ENCODE results near the gene MAGEB16.

Gene MAGEB16

GRCh38 chrX:35819241-35819640 is 21.1 kb downstream of the MAGEB16 start:
- TF ChIP-seq, protein P1, sequence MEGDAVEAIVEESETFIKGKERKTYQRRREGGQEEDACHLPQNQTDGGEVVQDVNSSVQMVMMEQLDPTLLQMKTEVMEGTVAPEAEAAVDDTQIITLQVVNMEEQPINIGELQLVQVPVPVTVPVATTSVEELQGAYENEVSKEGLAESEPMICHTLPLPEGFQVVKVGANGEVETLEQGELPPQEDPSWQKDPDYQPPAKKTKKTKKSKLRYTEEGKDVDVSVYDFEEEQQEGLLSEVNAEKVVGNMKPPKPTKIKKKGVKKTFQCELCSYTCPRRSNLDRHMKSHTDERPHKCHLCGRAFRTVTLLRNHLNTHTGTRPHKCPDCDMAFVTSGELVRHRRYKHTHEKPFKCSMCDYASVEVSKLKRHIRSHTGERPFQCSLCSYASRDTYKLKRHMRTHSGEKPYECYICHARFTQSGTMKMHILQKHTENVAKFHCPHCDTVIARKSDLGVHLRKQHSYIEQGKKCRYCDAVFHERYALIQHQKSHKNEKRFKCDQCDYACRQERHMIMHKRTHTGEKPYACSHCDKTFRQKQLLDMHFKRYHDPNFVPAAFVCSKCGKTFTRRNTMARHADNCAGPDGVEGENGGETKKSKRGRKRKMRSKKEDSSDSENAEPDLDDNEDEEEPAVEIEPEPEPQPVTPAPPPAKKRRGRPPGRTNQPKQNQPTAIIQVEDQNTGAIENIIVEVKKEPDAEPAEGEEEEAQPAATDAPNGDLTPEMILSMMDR (conservative IDR thresholded peaks at IDR 0.05; ENCODE audit: low read depth), result no peak

GRCh38 chrX:35826503-35826902 is 28.4 kb downstream of the MAGEB16 start:
- CTCF ChIA-PET, result no interaction called here
- POLR2A ChIA-PET (ENCODE audit: low non-redundant PET), result no interaction called here

More at GRCh38 chrX:35819241-35819640, 21.1 kb downstream of the MAGEB16 start:
- POLR2A ChIA-PET (ENCODE audit: low non-redundant PET), result no interaction called here
- no peak for DNase-seq (ENCODE audit: low spot score)
- CTCF ChIA-PET, result no interaction called here
- H3K27ac ChIP-seq, result no peak overlapping the region

GRCh38 chrX:35829501-35829900 is 31.4 kb downstream of the MAGEB16 start:
- ChIA-PET POLR2A (ENCODE audit: low non-redundant PET) (no interaction called here), CTCF (no interaction called here)
- H3K27ac ChIP-seq, result no peak overlapping the region
- TF ChIP-seq, protein P1 (conservative IDR thresholded peaks at IDR 0.05; ENCODE audit: low read depth), result no peak
- no peak for DNase-seq (ENCODE audit: low spot score)

More at GRCh38 chrX:35826503-35826902, 28.4 kb downstream of the MAGEB16 start:
- no peak overlapping the region for H3K27ac ChIP-seq
- TF ChIP-seq, protein P1 (conservative IDR thresholded peaks at IDR 0.05; ENCODE audit: low read depth), result no peak
- no peak for DNase-seq (ENCODE audit: low spot score)

GRCh38 chrX:35841872-35842271 is 43.7 kb downstream of the MAGEB16 start:
- DNase-seq (ENCODE audit: low spot score), result no peak
- TF ChIP-seq, protein P1 (conservative IDR thresholded peaks at IDR 0.05; ENCODE audit: low read depth), result no peak
- CTCF ChIA-PET, result interaction anchor here (0.6 kb wide), 1 partner anchor 821 kb away, joined by 3 read pairs; no protein-coding TSS in a partner anchor
- POLR2A ChIA-PET (ENCODE audit: low non-redundant PET), result no interaction called here
- no peak overlapping the region for H3K27ac ChIP-seq

DNA sequence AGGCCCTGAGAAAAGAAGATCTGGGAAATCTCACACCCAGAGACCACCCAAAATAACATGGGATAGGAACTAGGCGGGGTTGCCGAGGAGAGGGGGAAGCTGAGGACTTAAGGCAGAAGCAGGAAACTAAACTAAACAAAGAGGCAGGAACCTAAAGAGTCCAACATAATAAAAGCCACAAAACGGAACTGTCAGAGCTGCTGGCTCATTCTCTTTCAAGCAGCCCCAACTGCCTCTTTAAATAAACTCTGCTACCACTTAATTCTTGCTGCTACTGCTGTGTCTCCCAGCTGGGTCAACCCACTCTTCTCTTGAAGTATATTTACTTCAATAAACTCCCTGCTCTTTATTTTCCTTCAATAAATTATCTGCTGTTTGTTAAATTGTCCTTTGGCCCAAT is 44.5 kb downstream of the MAGEB16 start:
- TF ChIP-seq, protein P1 (conservative IDR thresholded peaks at IDR 0.05; ENCODE audit: low read depth), result no peak
- no peak for DNase-seq (ENCODE audit: low spot score)
- no peak overlapping the region for H3K27ac ChIP-seq
- ChIA-PET CTCF (interaction anchor here (0.6 kb wide), 1 partner anchor 25 kb away, joined by 3 read pairs; no protein-coding TSS in a partner anchor), POLR2A (ENCODE audit: low non-redundant PET) (no interaction called here)

DNA sequence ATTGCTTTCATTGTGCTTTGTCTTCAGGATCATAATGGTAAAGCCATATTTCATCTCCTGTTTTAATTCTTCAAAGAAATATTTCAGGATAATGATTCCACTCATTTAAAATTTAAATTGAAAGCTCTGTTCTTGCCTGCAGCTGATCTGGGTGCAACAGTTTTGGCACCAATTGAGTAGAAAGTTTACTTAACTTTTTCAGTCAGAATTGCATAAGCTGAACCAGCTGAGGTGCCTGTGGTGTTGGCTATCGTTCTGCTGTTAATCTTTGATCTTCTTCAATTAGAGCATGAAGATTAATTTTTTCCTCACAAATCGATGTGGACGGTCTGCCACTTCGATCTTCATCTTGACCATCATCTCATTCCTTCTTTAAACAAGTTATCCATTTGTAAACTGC is 49.6 kb downstream of the MAGEB16 start:
- ChIA-PET CTCF (no interaction called here), POLR2A (ENCODE audit: low non-redundant PET) (no interaction called here)
- no peak for DNase-seq (ENCODE audit: low spot score)
- TF ChIP-seq, protein P1 (conservative IDR thresholded peaks at IDR 0.05; ENCODE audit: low read depth), result no peak
- H3K27ac ChIP-seq, result no peak overlapping the region

Data from RWPE1 (cell line).